Neural progenitor cell (in vitro differentiated cells): Measurements from ENCODE around the gene TCERG1L. TPM values are rescaled to one million over a fixed set of nuclear protein-coding genes. Genes with fewer than 3 reads are reported as not detected.

ENCODE experiments used
- DNase-seq: peaks from one replicate; pipeline ENCODE4 v3.0.0-alpha.2; 2016; ENCODE audit warnings: low spot score
- H2AFZ ChIP-seq: fragments of 200-600 bp; sonication (generic); replicated peaks from 2 replicates; pipeline ENCODE4 v1.6.1; 2016; ENCODE audit warnings: antibody characterized with exemption
- H3F3A ChIP-seq: fragments of 200-600 bp; sonication (generic); 2 replicates; pipeline ENCODE4 v1.6.1; 2016; ENCODE audit warnings: antibody characterized with exemption, low read depth
- H3K27ac ChIP-seq: fragments of 200-600 bp; sonication (generic); 2 replicates; pipeline ENCODE4 v1.5.1; 2016; ENCODE audit warnings: mild to moderate bottlenecking
- H3K27me3 ChIP-seq: fragments of 200-600 bp; sonication (generic); 2 replicates; pipeline ENCODE4 v1.6.1; 2016; ENCODE audit warnings: mild to moderate bottlenecking, moderate library complexity
- H3K36me3 ChIP-seq: fragments of 200-600 bp; sonication (generic); 2 replicates; pipeline ENCODE4 v1.5.1; 2016
- H3K4me1 ChIP-seq: fragments of 200-600 bp; sonication (generic); 2 replicates; pipeline ENCODE4 v1.6.1; 2016; ENCODE audit warnings: mixed run types
- H3K4me2 ChIP-seq: fragments of 200-600 bp; sonication (generic); 2 replicates; pipeline ENCODE4 v1.6.1; 2016
- H3K4me3 ChIP-seq: fragments of 200-600 bp; sonication (generic); 2 replicates; pipeline ENCODE4 v1.5.1; 2016
- H3K79me2 ChIP-seq: fragments of 200-600 bp; sonication (generic); 2 replicates; pipeline ENCODE4 v1.6.1; 2016; ENCODE audit warnings: low read depth
- H3K9ac ChIP-seq: fragments of 200-600 bp; sonication (generic); 2 replicates; pipeline ENCODE4 v1.6.1; 2016
- H3K9me3 ChIP-seq: fragments of 200-600 bp; sonication (generic); 2 replicates; pipeline ENCODE4 v1.5.1; 2016; ENCODE audit warnings: low read depth
- H4K20me1 ChIP-seq: fragments of 200-600 bp; sonication (generic); 2 replicates; pipeline ENCODE4 v1.6.1; 2016; ENCODE audit warnings: low read depth
- H3K27ac Mint-ChIP-seq: 3 replicates; pipeline ENCODE4 v1.8.0; 2021; ENCODE audit warnings: mixed read lengths
- H3K27me3 Mint-ChIP-seq: 2 replicates; pipeline ENCODE4 v1.8.0; 2022; ENCODE audit warnings: low read depth, mild to moderate bottlenecking, inconsistent platforms, moderate library complexity, mixed read lengths; ENCODE audit not compliant: insufficient read depth
- H3K36me3 Mint-ChIP-seq: 3 replicates; pipeline ENCODE4 v1.8.0; 2021; ENCODE audit warnings: mixed read lengths
- H3K4me1 Mint-ChIP-seq: 3 replicates; pipeline ENCODE4 v1.8.0; 2021; ENCODE audit warnings: mixed read lengths
- H3K4me3 Mint-ChIP-seq: 3 replicates; pipeline ENCODE4 v1.8.0; 2021; ENCODE audit warnings: mild to moderate bottlenecking, moderate library complexity, mixed read lengths
- H3K9me3 Mint-ChIP-seq: 3 replicates; pipeline ENCODE4 v1.8.0; 2020; ENCODE audit warnings: mixed read lengths
- CTCF ChIP-seq: fragments of 200-600 bp; sonication (generic); IDR thresholded peaks from 2 replicates; pipeline ENCODE4 v1.5.1; 2017; ENCODE audit warnings: antibody characterized with exemption, mild to moderate bottlenecking
- EZH2 ChIP-seq: fragments of 200-600 bp; sonication (generic); IDR thresholded peaks from 2 replicates; pipeline ENCODE4 v1.6.1; 2017; ENCODE audit warnings: antibody characterized with exemption, mild to moderate bottlenecking, moderate library complexity
- EZH2phosphoT487 ChIP-seq: fragments of 200-600 bp; sonication (generic); IDR thresholded peaks from 2 replicates; pipeline ENCODE4 v1.6.1; 2017; ENCODE audit warnings: antibody characterized with exemption
- total RNA-seq: library from RNA; depleted of rRNA; stranded (reverse); fragments of >200 nt; gene quantifications from 2 replicates; pipeline ENCODE4 v1.2.3, GENCODE V29; 2015; ENCODE audit warnings: low replicate concordance

The TCERG1L gene
- total RNA-seq, 1 donor from 2014 or later: 1.8 TPM

GRCh38 chr10:131352765-131353290 is 41.3 kb upstream of the TCERG1L start:
- peaks cover 2% of the 10 kb centered on the region for H4K20me1 ChIP-seq
- H3K9me3 ChIP-seq: no peaks in the 10 kb centered on the region
- no peak for DNase-seq
- H3K4me3 ChIP-seq: no peak overlapping the region
- no peaks in the 10 kb centered on the region for H3K36me3 ChIP-seq
- H3K4me1 Mint-ChIP-seq: peaks cover 19% of the 10 kb centered on the region
- TF ChIP-seq CTCF: no peak
- TF ChIP-seq EZH2phosphoT487: no peak
- no peak for TF ChIP-seq EZH2
- no peak overlapping the region for H3K9ac ChIP-seq
- H3K36me3 Mint-ChIP-seq: no peaks in the 10 kb centered on the region
- H3K79me2 ChIP-seq: no peaks in the 10 kb centered on the region
- H3K27ac Mint-ChIP-seq: no peak overlapping the region
- H2AFZ ChIP-seq: no peak overlapping the region
- H3K27ac ChIP-seq: no peak overlapping the region
- no peaks in the 10 kb centered on the region for H3K4me1 ChIP-seq
- H3F3A ChIP-seq: no peaks in the 10 kb centered on the region
- no peak overlapping the region for H3K4me3 Mint-ChIP-seq
- H3K27me3 ChIP-seq: no peaks in the 10 kb centered on the region
- H3K4me2 ChIP-seq: no peak overlapping the region
- peaks cover 2% of the 10 kb centered on the region for H3K9me3 Mint-ChIP-seq
- H3K27me3 Mint-ChIP-seq: peaks cover 30% of the 10 kb centered on the region

- TF ChIP-seq CTCF (no peak), EZH2 (no peak), EZH2phosphoT487 (no peak)
- Mint-ChIP-seq H3K9me3 (peaks cover 2% of the 10 kb centered on the region), H3K4me3 (no peak overlapping the region)
These were observed 39.1 kb upstream of the TCERG1L start for GRCh38 chr10:131350660-131351059.

GRCh38 chr10:131350245-131350644 is 38.7 kb upstream of the TCERG1L start:
- H3K27me3 ChIP-seq: no peaks in the 10 kb centered on the region
- no peaks in the 10 kb centered on the region for H3K79me2 ChIP-seq
- Mint-ChIP-seq H3K36me3 (no peaks in the 10 kb centered on the region), H3K9me3 (peaks cover 2% of the 10 kb centered on the region), H3K4me3 (no peak overlapping the region), H3K27me3 (peaks cover 27% of the 10 kb centered on the region), H3K4me1 (peaks cover 19% of the 10 kb centered on the region), H3K27ac (no peak overlapping the region)
- H3K27ac ChIP-seq: no peak overlapping the region
- H4K20me1 ChIP-seq: no peaks in the 10 kb centered on the region
- no peaks in the 10 kb centered on the region for H3K9me3 ChIP-seq
- no peak overlapping the region for H2AFZ ChIP-seq
- H3K36me3 ChIP-seq: no peaks in the 10 kb centered on the region
- no peaks in the 10 kb centered on the region for H3K4me1 ChIP-seq
- H3K4me2 ChIP-seq: no peak overlapping the region
- H3F3A ChIP-seq: no peaks in the 10 kb centered on the region
- no peak overlapping the region for H3K9ac ChIP-seq
- no peak for TF ChIP-seq EZH2phosphoT487
- no peak for TF ChIP-seq CTCF
- no peak for TF ChIP-seq EZH2
- no peak overlapping the region for H3K4me3 ChIP-seq
- no peak for DNase-seq

More at GRCh38 chr10:131350660-131351059, 39.1 kb upstream of the TCERG1L start:
- Histone ChIP-seq H3K79me2 (no peaks in the 10 kb centered on the region), H3K27me3 (no peaks in the 10 kb centered on the region), H2AFZ (no peak overlapping the region), H3K9ac (no peak overlapping the region), H4K20me1 (no peaks in the 10 kb centered on the region), H3K4me1 (no peaks in the 10 kb centered on the region), H3K9me3 (no peaks in the 10 kb centered on the region), H3K4me2 (no peak overlapping the region), H3K4me3 (no peak overlapping the region), H3K27ac (no peak overlapping the region), H3K36me3 (no peaks in the 10 kb centered on the region), H3F3A (no peaks in the 10 kb centered on the region)
- no peak overlapping the region for H3K27ac Mint-ChIP-seq
- H3K4me1 Mint-ChIP-seq: peaks cover 19% of the 10 kb centered on the region
- no peaks in the 10 kb centered on the region for H3K36me3 Mint-ChIP-seq
- DNase-seq: no peak
- peaks cover 25% of the 10 kb centered on the region for H3K27me3 Mint-ChIP-seq
